SK-N-SH treated with all-trans-retinoic acid at 6 μM for 48 hours (cell line): ENCODE data around the gene UNC119B.

Experiments
- ATAC-seq: fragments of 200-7000 bp; cut with Tn5 transposase; 3 replicates; pipeline ENCODE4 v1.9.1; 2020; ENCODE audit warnings: mild to moderate bottlenecking, moderate library complexity
- ARNTL ChIP-seq: fragments of 450-650 bp; formaldehyde crosslinking; IDR thresholded peaks from 2 replicates; pipeline ENCODE4 v1.5.0; 2020; ENCODE audit warnings: low read depth, mild to moderate bottlenecking, moderate library complexity, borderline replicate concordance
- BACH2 ChIP-seq: fragments of 250-450 bp; sonication (Bioruptor Pico); IDR thresholded peaks from 2 replicates; pipeline ENCODE4 v1.9.0; 2021; ENCODE audit warnings: mild to moderate bottlenecking, borderline replicate concordance
- CSDC2 ChIP-seq: fragments of 250-450 bp; sonication (Bioruptor Pico); IDR thresholded peaks from 2 replicates; pipeline ENCODE4 v1.5.0; 2020; ENCODE audit warnings: mild to moderate bottlenecking, moderate library complexity
- CSRNP3 ChIP-seq: fragments of 250-450 bp; sonication (Bioruptor Pico); IDR thresholded peaks from 2 replicates; pipeline ENCODE4 v1.5.1; 2021; ENCODE audit warnings: mild to moderate bottlenecking, moderate library complexity
- ESRRG ChIP-seq: fragments of 250-450 bp; sonication (Bioruptor Pico); IDR thresholded peaks from 2 replicates; pipeline ENCODE4 v1.6.1; 2021; ENCODE audit warnings: mild to moderate bottlenecking
- GLIS3 ChIP-seq: fragments of 250-450 bp; sonication (Bioruptor Pico); IDR thresholded peaks from 2 replicates; pipeline ENCODE4 v1.5.0; 2020; ENCODE audit warnings: mild to moderate bottlenecking, moderate library complexity
- ISL1 ChIP-seq: fragments of 250-450 bp; sonication (Bioruptor Pico); IDR thresholded peaks from 2 replicates; pipeline ENCODE4 v2.1.2; 2022; ENCODE audit warnings: mild to moderate bottlenecking, moderate library complexity
- OSR1 ChIP-seq: fragments of 250-450 bp; sonication (Bioruptor Pico); IDR thresholded peaks from 2 replicates; pipeline ENCODE4 v1.8.0; 2022; ENCODE audit warnings: moderate library complexity, mild to moderate bottlenecking, inconsistent platforms
- POU6F1 ChIP-seq: fragments of 250-450 bp; sonication (Bioruptor Pico); IDR thresholded peaks from 2 replicates; pipeline ENCODE4 v1.8.0; 2021; ENCODE audit warnings: low read depth, mild to moderate bottlenecking, moderate library complexity, borderline replicate concordance
- PPARA ChIP-seq: fragments of 250-450 bp; sonication (Bioruptor Pico); IDR thresholded peaks from 2 replicates; pipeline ENCODE4 v1.5.0; 2020; ENCODE audit warnings: mild to moderate bottlenecking, borderline replicate concordance
- RARB ChIP-seq: fragments of 250-450 bp; sonication (Bioruptor Pico); IDR thresholded peaks from 2 replicates; pipeline ENCODE4 v1.8.0; 2021; ENCODE audit warnings: mild to moderate bottlenecking, moderate library complexity
- TCF4 ChIP-seq: fragments of 250-450 bp; sonication (Bioruptor Pico); IDR thresholded peaks from 2 replicates; pipeline ENCODE4 v1.8.0; 2021; ENCODE audit warnings: mild to moderate bottlenecking, moderate library complexity, borderline replicate concordance
- TOX ChIP-seq: fragments of 250-450 bp; sonication (Bioruptor Pico); IDR thresholded peaks from 2 replicates; pipeline ENCODE4 v1.8.0; 2021; ENCODE audit warnings: mild to moderate bottlenecking, moderate library complexity, borderline replicate concordance
- ZC3H10 ChIP-seq: fragments of 250-450 bp; sonication (Bioruptor Pico); IDR thresholded peaks from 2 replicates; pipeline ENCODE4 v1.5.1; 2021; ENCODE audit warnings: mild to moderate bottlenecking, moderate library complexity
- ZFP3 ChIP-seq: fragments of 250-450 bp; sonication (Bioruptor Pico); IDR thresholded peaks from 2 replicates; pipeline ENCODE4 v1.5.0; 2020; ENCODE audit warnings: mild to moderate bottlenecking, moderate library complexity
- ZFP30 ChIP-seq: fragments of 450-650 bp; formaldehyde crosslinking; IDR thresholded peaks from 2 replicates; pipeline ENCODE4 v1.5.0; 2022; ENCODE audit warnings: mild to moderate bottlenecking, moderate library complexity
- ZNF565 ChIP-seq: fragments of 450-650 bp; formaldehyde crosslinking; conservative IDR thresholded peaks from 2 replicates; pipeline ENCODE4 v1.5.0; 2020; ENCODE audit warnings: low read depth, mild to moderate bottlenecking, moderate library complexity
- ZNF70 ChIP-seq: fragments of 450-650 bp; formaldehyde crosslinking; IDR thresholded peaks from 2 replicates; pipeline ENCODE4 v1.5.0; 2020; ENCODE audit warnings: mild to moderate bottlenecking, moderate library complexity
- ZNF8 ChIP-seq: fragments of 450-650 bp; formaldehyde crosslinking; IDR thresholded peaks from 2 replicates; pipeline ENCODE4 v1.5.0; 2020; ENCODE audit warnings: mild to moderate bottlenecking, moderate library complexity
- TF ChIP-seq, protein P1 (sequence below): fragments of 250-450 bp; sonication (Bioruptor Pico); IDR thresholded peaks from 2 replicates; pipeline ENCODE4 v1.8.0; 2020; ENCODE audit warnings: mild to moderate bottlenecking, moderate library complexity, borderline replicate concordance
- TF ChIP-seq, protein P2 (sequence below): fragments of 250-450 bp; sonication (Bioruptor Pico); IDR thresholded peaks from 2 replicates; pipeline ENCODE4 v1.5.1; 2020; ENCODE audit warnings: low read depth, mild to moderate bottlenecking, moderate library complexity

Gene UNC119B

GRCh38 chr12:120705618-120706017 is 4.6 kb upstream of the UNC119B start:
- ATAC-seq, result no peak
- TF ChIP-seq PPARA (CRISPR knock-in tag) (no peak), ISL1 (CRISPR knock-in tag) (no peak), ZNF565 (CRISPR knock-in tag) (no peak), TCF4 (CRISPR knock-in tag) (no peak), BACH2 (no peak), ZFP3 (CRISPR knock-in tag) (no peak), ZFP30 (CRISPR knock-in tag) (no peak), GLIS3 (CRISPR knock-in tag) (no peak), CSRNP3 (CRISPR knock-in tag) (no peak), ESRRG (no peak), OSR1 (CRISPR knock-in tag) (no peak)
- TF ChIP-seq, protein P1, sequence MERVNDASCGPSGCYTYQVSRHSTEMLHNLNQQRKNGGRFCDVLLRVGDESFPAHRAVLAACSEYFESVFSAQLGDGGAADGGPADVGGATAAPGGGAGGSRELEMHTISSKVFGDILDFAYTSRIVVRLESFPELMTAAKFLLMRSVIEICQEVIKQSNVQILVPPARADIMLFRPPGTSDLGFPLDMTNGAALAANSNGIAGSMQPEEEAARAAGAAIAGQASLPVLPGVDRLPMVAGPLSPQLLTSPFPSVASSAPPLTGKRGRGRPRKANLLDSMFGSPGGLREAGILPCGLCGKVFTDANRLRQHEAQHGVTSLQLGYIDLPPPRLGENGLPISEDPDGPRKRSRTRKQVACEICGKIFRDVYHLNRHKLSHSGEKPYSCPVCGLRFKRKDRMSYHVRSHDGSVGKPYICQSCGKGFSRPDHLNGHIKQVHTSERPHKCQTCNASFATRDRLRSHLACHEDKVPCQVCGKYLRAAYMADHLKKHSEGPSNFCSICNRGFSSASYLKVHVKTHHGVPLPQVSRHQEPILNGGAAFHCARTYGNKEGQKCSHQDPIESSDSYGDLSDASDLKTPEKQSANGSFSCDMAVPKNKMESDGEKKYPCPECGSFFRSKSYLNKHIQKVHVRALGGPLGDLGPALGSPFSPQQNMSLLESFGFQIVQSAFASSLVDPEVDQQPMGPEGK (CRISPR knock-in tag), result no peak
- TF ChIP-seq, protein P2, sequence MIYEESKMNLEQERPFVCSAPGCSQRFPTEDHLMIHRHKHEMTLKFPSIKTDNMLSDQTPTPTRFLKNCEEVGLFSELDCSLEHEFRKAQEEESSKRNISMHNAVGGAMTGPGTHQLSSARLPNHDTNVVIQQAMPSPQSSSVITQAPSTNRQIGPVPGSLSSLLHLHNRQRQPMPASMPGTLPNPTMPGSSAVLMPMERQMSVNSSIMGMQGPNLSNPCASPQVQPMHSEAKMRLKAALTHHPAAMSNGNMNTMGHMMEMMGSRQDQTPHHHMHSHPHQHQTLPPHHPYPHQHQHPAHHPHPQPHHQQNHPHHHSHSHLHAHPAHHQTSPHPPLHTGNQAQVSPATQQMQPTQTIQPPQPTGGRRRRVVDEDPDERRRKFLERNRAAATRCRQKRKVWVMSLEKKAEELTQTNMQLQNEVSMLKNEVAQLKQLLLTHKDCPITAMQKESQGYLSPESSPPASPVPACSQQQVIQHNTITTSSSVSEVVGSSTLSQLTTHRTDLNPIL (CRISPR knock-in tag), result no peak

DNA sequence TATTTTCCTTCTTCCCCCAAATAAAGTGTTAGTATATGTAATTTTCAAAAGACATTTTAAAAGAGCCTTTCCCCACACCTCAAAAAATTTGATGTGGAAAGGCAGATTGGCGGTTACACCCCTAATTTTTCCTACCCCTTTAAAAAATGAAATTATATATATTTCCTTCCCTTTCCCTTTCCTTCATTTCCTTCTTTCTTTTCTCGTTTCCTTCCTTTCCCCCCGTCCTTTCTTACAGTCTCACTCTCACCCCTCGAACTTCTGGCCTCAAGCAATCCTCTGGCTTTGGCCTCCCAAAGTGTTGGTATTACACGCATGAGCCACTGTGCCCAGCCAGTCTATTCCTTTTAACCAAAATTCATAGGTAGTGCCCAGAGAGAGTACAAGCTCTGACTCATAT is 4.2 kb upstream of the UNC119B start:
- TF ChIP-seq ZC3H10 (CRISPR knock-in tag) (no peak), OSR1 (CRISPR knock-in tag) (no peak), ESRRG (no peak), TCF4 (CRISPR knock-in tag) (no peak), ZNF70 (CRISPR knock-in tag) (no peak), BACH2 (no peak), ZNF8 (no peak), ARNTL (CRISPR knock-in tag) (no peak), GLIS3 (CRISPR knock-in tag) (no peak), TOX (CRISPR knock-in tag) (no peak), RARB (no peak), CSDC2 (no peak), ZNF565 (CRISPR knock-in tag) (no peak), ZFP30 (CRISPR knock-in tag) (no peak), CSRNP3 (CRISPR knock-in tag) (no peak), ISL1 (CRISPR knock-in tag) (no peak), POU6F1 (CRISPR knock-in tag) (no peak)
- TF ChIP-seq, protein P1 (CRISPR knock-in tag), result no peak
- TF ChIP-seq, protein P2 (CRISPR knock-in tag), result no peak
- ATAC-seq, result no peak
